Measurements from ENCODE around the gene SLC41A3. TPM values are rescaled to one million over a fixed set of nuclear protein-coding genes. Genes with fewer than 3 reads are reported as not detected.

SLC41A3 gene
- polyA plus RNA-seq (ENCODE audit: insufficient read length), result 72.0 TPM
- long read RNA-seq, donor 1, transcript SLC41A3-208 (6 exons, 2,351 nt), result minor isoform, 8 of 43 reads
- long read RNA-seq, donor 1, transcript SLC41A3-203 (11 exons, 2,169 nt), result major isoform, 19 of 43 reads
- long read RNA-seq, donor 1, partial matches to known transcripts, result 10 of 43 reads
- long read RNA-seq, donor 1, other reads (novel, unspliced or antisense), result 0 of 43 reads
- long read RNA-seq, donor 2, transcript SLC41A3-203 (11 exons, 2,169 nt), result major isoform, 17 of 21 reads
- long read RNA-seq, donor 2, partial matches to known transcripts, result 0 of 21 reads
- long read RNA-seq, donor 2, other reads (novel, unspliced or antisense), result 0 of 21 reads
- long read RNA-seq, donor 3, transcript SLC41A3-208 (6 exons, 2,351 nt), result major isoform, 6 of 15 reads
- long read RNA-seq, donor 3, transcript SLC41A3-203 (11 exons, 2,169 nt), result major isoform, 6 of 15 reads
- long read RNA-seq, donor 3, partial matches to known transcripts, result 0 of 15 reads
- long read RNA-seq, donor 3, other reads (novel, unspliced or antisense), result 0 of 15 reads
- long read RNA-seq, donor 4, partial matches to known transcripts, result 0 of 1 reads
- long read RNA-seq, donor 4, other reads (novel, unspliced or antisense), result 0 of 1 reads
- long read RNA-seq, donor 5, transcript SLC41A3-208 (6 exons, 2,351 nt), result minor isoform, 5 of 45 reads
- long read RNA-seq, donor 5, transcript SLC41A3-203 (11 exons, 2,169 nt), result major isoform, 12 of 45 reads
- long read RNA-seq, donor 5, partial matches to known transcripts, result 23 of 45 reads
- long read RNA-seq, donor 5, other reads (novel, unspliced or antisense), result 0 of 45 reads
- long read RNA-seq, donor 6, transcript SLC41A3-203 (11 exons, 2,169 nt), result major isoform, 13 of 41 reads
- long read RNA-seq, donor 6, partial matches to known transcripts, result 16 of 41 reads
- long read RNA-seq, donor 6, other reads (novel, unspliced or antisense), result 0 of 41 reads
- long read RNA-seq, donor 7, transcript SLC41A3-203 (11 exons, 2,169 nt), result major isoform, 15 of 37 reads
- long read RNA-seq, donor 7, transcript SLC41A3-201 (12 exons, 1,797 nt), result minor isoform, 5 of 37 reads
- long read RNA-seq, donor 7, transcript SLC41A3-208 (6 exons, 2,351 nt), result minor isoform, 7 of 37 reads
- long read RNA-seq, donor 7, partial matches to known transcripts, result 5 of 37 reads
- long read RNA-seq, donor 7, other reads (novel, unspliced or antisense), result 0 of 37 reads
- long read RNA-seq, donor 8, transcript SLC41A3-203 (11 exons, 2,169 nt), result major isoform, 6 of 8 reads
- long read RNA-seq, donor 8, partial matches to known transcripts, result 0 of 8 reads
- long read RNA-seq, donor 8, other reads (novel, unspliced or antisense), result 0 of 8 reads

DNA sequence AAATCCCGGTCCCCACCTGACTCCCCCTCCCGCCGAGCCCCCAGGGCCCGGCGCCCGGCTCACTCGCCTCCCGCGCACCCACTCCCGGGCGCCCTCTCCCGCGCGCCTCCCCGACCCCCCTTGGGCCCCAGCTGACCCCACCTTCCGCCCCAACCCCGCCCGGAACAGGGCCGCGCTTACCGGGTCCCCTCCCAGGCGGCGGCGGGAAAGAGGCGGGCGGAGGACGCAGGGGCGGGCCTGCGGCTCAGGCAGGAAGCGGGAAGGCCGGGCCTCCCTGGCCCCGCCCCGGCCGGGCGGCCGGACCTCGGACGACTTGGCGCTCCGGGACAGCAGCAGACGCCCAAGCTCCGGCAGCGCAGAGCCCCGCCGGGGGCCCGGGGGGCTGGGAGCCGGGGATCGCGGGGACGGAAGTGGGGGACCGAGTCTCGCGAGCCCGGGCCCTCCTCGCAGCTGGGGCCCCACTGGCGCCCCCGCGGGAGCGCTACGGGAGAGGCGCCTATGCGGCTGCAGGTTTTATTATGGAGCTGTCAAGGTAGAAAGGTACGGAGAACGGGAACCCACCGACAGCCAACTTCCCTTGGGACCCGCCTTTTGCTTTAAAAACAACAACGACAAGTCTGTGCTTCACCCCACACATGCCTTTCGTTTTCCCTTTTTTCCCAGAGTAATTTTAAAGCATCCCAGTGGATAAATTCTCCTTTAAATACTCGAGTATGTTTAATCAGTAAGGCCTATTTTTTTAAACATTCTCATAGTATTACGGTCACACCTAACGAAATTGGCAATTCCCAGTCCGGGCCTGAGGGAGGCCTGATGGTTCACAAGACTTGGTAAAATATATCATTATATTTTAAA is at the start of gene SLC41A3:
Gene SLC41A3 (minus strand): TSS at position 212 of the 855 bp plus-strand sequence. CDS start 15,905 bp downstream, outside the sequence.
- peak; percentile 78 for DNase-seq

- no peak for DNase-seq
These were observed 49.7 kb upstream of the SLC41A3 start for GRCh38 chr3:126133606-126134005.

- DNase-seq, result peak; percentile 17
These were observed 49.0 kb upstream of the SLC41A3 start for GRCh38 chr3:126132751-126133511.

- DNase-seq, result no peak
These were observed 48.2 kb upstream of the SLC41A3 start for GRCh38 chr3:126131881-126132750.

DNA sequence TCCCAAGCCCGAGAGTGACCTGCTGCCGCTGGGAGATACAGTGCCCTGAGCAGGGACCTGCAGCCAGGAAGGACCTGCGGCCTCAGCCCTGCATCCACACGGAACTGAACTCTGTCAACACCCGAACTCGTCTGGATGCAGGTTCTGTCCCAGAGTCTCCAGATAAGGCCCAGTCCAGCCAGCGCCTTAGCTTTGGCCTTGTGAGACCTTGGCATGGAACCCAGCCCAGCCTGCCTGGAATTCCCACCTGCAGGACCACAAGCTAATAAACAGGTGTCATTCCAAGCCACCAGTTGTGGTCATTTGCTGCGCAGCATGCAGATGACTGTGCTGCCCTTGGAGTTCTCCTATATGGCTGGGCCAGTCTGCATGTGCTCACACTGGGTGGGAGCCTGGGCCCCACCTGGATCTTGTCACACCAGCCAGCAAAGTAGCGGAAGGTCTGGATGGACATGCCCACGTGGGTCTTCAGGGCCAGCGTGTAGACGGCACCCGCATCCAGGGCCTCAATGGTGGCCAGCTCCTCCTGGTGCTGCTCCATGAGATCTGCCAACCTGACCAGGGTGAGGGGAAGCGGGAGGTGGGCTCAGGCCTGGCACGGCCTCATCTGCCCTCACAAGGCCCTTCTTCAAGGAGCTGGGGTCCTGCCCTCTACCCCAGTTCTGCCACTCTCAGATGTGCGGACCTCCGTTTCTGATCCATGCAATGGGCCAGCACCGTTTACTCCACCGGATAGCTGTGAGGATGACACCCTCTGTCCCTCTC is 47.2 kb upstream of the SLC41A3 start:
- no peak for DNase-seq

DNA sequence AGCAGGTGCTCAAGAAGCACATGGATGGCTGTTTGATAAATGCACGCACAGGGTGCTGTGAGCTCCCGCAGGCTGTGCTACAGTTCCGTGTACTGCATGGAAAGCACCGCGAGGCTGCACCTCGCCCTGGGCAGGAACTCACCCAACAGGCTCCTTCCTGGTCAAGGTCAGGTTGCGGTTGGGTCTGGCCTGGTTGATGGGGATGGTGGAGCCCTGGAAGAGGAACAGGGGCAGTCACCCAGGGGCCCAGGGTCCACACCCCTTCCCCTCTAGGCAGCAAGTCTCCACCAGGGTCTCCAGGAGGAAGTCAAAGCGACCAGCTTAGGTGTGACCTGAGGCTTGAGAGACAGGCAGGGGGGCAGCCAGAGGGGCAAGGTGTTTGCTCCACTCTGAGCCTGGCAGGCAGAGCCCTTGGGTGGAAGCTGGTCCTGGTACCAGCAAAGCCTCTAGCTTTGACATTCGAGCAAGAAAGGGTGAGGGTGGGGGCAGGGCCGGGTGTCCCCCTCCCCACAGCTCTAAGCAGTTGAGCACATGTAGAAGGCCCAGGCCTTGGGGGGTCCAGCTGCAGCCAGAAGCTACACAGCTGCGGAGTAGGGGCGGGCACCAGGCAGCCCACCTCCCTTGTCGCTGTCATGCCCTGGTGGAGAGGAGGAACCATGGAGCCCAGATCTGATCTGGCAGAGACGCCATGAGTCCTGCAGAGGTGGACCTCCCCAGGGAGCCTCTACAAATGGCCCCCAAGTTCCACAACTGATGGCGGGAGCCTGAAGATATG is 46.3 kb upstream of the SLC41A3 start:
- DNase-seq, result no peak

DNA sequence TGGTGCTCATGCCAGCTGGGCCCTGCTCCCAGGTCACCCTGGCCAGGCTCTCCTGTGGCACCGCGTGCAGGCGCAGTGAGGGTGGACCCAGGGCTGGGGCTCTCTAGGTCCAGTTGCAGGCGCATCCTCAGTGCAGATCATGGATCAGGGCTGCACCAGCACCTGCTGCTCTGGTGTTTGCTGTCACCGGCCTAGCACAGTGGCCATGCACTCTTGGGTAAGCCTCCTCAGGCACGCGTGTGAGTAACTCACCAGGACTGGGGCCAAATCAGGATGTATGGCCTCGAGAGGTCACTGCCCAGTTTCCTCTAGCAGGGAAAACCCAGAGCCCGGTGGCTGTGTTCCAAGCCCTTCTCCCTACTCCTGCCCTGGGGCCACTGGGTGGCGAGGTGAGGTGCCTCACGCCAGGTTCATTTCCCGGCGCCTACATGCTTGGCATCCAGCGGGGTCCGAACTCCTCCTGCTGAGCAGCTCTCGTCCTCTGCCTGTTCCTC is 45.5 kb upstream of the SLC41A3 start:
- no peak for DNase-seq

DNA sequence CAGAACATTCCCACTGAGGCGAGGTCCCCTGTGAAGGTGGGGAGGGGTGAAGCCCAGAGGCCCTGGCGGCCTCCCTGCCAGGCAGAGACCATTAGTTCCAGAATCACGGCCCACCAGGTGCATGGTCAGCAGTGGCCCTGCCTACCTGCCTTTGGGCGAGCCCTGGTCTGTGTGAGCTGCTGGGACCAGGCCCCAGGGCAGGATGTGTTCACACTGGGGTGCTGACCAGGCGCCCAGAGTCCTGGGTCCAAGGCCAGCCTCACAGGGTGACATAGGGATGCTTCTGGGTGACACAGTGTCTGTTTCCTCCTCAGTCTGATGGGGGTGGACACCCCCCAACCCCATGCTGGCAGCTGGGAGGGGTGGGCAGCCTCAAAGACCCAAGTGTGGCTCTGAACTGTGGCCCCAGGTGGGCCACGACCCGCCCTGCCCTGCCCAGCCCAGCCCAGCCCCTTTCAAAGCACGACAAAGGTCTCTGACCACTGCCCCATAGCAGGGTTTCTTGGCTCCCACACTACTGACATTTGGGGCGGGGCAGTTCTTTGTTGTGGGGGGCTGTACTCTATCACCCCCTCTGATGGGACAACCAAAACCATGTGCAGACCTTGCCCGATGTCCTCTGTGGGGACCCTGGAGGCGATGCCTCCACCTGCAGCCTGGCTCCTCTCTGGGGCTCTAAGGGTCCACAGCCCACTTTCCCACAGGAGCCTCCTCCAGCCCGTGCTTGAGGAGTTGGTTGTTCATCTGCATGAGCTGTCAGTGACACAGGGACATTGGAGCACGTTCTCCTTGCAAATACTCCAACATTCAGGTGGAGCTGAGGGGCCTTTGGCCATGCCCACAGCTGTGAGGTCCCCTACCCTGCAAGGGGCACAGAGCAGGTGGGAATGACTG is 44.8 kb upstream of the SLC41A3 start:
- no peak for DNase-seq

- no peak for DNase-seq
These were observed 44.0 kb upstream of the SLC41A3 start for GRCh38 chr3:126127904-126128303.

DNA sequence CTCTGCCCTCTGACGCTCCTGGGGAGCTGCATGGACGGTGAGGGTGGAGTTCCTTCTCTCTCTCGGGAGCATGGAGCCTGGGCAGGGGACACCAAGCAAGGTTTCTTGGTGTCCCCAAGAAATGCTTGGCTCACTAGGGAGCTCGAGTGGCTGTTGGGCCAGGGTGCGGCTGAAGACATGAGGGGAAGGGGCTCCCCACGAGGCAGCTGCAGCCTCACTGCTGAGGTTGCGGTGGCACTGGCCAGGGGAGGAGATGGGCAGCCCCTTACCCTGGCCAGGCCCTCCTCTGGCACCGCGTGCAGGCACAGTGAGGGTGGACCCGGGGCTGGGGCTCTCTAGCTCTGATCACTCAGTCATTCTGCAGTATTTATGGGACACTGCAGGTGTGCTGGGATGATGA is 43.5 kb upstream of the SLC41A3 start:
- no peak for DNase-seq

DNA sequence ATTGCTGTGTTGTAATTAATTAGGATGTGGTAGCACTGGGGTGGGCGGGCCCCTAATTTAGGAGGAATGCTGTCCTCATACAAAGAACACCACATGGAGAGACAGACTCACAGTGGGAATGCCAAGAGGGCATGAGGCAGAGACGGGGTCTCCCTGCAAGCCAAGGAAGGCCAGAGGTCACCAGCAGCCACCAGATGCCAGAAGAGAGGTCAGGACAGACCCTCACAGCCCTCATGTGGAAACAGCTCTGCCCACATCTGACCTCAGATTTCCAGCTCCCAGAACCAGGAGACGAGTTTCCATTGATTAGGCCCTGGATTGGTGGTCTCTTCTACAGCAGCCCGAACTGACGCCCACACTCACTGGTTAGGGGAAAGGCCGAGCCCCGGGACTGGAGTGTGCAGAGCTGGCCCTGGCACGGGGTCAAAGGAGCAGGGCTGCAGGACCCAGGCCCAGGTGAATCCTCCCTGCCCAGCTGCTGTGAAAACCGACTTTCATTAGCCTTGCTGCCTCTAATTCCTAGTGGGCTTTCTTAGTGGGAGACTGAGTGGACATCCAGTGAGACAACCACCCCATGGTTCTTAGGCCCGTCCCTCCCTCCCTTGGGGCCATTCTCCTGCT is 43.0 kb upstream of the SLC41A3 start:
- DNase-seq, result no peak

DNA sequence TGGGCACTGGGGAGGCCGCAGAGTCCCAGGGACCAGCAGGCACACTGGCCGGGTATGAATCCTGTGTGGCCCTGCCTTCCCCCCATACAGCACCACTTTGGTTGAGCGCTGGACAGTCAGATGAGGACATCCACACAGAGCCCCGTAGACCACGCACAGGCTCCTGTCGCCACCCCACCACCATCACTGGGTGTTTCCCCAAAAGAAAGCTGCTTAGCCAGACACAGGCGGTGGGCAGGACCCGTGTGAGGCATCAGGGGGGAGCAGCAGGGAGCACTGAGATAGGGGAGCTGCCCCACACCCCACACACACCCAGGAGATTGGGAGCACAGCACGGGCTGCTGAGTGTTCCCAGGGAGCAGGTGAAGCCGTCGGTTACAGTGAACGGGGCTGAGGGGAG is 42.4 kb upstream of the SLC41A3 start:
- DNase-seq, result no peak

DNA sequence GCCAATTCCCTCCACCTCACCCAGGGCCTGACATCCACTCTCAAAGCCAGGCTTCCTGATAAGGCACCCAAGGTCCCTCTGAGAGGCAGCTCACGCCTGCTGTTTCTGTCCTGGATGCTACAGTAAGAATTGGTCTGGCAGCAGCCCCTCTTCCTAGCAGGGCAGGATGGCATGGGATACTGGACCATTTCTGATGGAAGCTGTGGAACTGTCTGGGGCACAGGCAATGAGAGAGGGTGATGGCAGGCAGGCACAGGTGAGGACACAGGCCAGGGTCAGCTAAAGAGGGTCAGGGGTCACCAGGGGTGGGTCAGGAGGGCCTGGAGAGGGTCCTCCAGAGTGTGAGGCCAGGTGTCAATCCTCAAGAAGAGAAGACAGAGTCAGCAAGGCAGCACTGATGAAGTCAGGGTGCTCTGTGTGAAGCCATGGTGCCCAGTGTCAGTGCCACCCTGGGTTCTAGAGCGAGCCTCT is 41.9 kb upstream of the SLC41A3 start:
- no peak for DNase-seq

- no peak for DNase-seq
These were observed 41.4 kb upstream of the SLC41A3 start for GRCh38 chr3:126125341-126125740.

DNA sequence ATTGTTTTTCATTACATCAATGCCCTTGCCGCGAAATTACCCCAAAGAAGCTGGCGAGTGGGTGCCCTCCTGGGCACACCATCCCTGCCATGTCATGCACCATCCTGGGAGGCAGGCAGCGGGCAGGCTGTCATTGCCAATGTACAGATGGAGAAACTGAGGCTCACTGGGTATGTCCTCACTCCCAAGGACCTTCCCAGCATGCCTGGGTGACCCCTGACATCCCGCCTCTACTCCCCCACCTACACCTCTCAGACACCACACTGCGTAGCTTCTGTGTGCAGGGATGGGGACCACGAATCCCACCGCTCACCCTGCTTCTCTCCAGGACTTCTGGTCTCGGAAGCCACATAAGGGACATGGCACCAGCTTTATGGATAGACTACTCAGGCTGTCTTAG is 41.0 kb upstream of the SLC41A3 start:
- DNase-seq, result no peak

Data from left kidney (tissue), 8 donors.